Epithelial cell of proximal tubule (primary cell): Measurements from ENCODE around the gene RRAS. TPM values are rescaled to one million over a fixed set of nuclear protein-coding genes. Genes with fewer than 3 reads are reported as not detected.
"Not testable (repeated sequence)": the region's sequence is repeated elsewhere in the genome, so short reads cannot be mapped to it uniquely, and the experiment has no call there.

Source experiments
- DNase-seq: peaks from one replicate; pipeline ENCODE4 v3.0.0-alpha.2; 2011; ENCODE audit warnings: low read depth
- H3K4me3 ChIP-seq: 2 replicates; pipeline ENCODE4 v1.5.1; 2011; ENCODE audit warnings: low read depth, mild to moderate bottlenecking, low read length
- CTCF ChIP-seq: conservative IDR thresholded peaks from 2 replicates; pipeline ENCODE4 v1.5.1; 2012; ENCODE audit warnings: low read depth, mild to moderate bottlenecking, low read length
- total RNA-seq: library from RNA; depleted of rRNA; stranded (reverse); fragments of >200 nt; gene quantifications from 2 replicates; pipeline ENCODE4 v1.2.3, GENCODE V29; 2015

The RRAS gene
- total RNA-seq, 1 donor from 2014 or later, result 67.2 TPM

DNA sequence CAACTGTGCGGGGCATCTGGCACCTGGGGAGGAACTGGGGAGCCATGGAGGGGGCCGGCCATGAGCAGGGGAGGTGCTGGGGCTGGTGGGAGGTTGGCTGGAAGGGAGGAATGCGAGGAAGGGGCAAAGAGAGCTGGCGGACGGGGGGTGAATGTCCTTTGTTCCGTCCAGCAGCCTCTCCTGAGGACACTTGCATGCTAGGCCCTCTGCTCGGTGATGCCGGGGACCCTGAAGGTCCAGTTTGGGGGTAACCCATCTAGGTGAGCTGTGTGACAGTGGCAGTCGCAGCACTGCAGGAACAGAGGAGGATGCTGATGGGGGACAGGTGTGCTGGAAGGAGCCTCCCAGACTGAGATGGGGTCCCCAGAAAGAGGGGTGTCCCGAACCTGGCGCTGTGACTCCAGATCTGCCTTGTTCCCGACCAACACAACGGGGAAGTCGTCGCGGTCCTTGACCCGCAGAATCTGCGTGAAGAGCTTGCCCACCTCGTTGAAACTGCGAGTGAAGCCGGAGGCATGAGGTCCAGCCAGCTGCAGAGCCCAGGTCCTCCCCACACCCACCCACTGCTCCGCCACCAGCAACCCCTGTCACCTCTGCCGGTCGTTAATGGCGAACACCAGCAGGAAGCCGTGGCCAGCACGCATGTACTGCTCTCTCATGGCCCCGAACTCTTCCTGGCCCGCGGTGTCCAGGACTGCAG, 3.6 kb downstream of the RRAS start:
- no peak for DNase-seq
- no peak for TF ChIP-seq CTCF
- H3K4me3 ChIP-seq, result no peak overlapping the region

GRCh38 chr19:49635530-49636232, 4.3 kb downstream of the RRAS start:
- no peak overlapping the region for H3K4me3 ChIP-seq
- TF ChIP-seq CTCF, result no peak
- no peak for DNase-seq

- H3K4me3 ChIP-seq, DNase-seq: not testable (repeated sequence)
Measured at GRCh38 chr19:49633273-49633672, 6.7 kb downstream of the RRAS start.

DNA sequence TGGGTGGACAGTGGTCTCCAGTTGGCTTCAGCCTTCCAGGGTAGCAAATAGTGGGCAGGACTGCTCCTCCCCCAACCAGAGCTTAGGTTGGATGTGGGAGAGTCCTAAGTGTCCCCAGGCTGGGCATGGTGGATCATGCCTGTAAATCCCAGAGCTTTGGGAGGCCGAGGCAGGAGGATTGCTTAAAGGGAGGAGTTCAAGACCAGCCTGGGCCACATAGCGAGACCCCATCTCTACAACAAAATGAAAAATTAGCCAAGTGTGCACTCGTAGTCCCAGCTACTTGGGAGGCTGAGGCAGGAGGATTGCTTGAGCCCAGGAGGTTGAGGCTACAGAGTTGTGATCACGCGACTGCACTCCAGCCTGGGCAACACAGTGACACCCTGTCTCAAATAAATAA, 7.4 kb downstream of the RRAS start:
- no peak for TF ChIP-seq CTCF
- DNase-seq, result no peak
- no peak overlapping the region for H3K4me3 ChIP-seq

GRCh38 chr19:49631610-49632192, 8.2 kb downstream of the RRAS start:
- no peak for TF ChIP-seq CTCF
- no peak overlapping the region for H3K4me3 ChIP-seq
- DNase-seq, result no peak

GRCh38 chr19:49631014-49631588, 8.8 kb downstream of the RRAS start:
- no peak for DNase-seq
- no peak for TF ChIP-seq CTCF

GRCh38 chr19:49629659-49630058, 10.3 kb downstream of the RRAS start:
- no peak for DNase-seq
- no peak overlapping the region for H3K4me3 ChIP-seq
- TF ChIP-seq CTCF, result no peak

More at GRCh38 chr19:49631014-49631588, 8.8 kb downstream of the RRAS start:
- H3K4me3 ChIP-seq, result no peak overlapping the region
